Stimulated activated CD4-positive, alpha-beta T cell treated with anti-CD3 and anti-CD28 coated beads, Interleukin-4, amount 100 ng/mL, for 24 hours (primary cell): ENCODE data around the gene GPR78.

Experiments used
- DNase-seq: peaks from one replicate; pipeline ENCODE4 v3.0.0-alpha.2; 2020

The GPR78 gene, protein sequence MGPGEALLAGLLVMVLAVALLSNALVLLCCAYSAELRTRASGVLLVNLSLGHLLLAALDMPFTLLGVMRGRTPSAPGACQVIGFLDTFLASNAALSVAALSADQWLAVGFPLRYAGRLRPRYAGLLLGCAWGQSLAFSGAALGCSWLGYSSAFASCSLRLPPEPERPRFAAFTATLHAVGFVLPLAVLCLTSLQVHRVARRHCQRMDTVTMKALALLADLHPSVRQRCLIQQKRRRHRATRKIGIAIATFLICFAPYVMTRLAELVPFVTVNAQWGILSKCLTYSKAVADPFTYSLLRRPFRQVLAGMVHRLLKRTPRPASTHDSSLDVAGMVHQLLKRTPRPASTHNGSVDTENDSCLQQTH

GRCh38 chr4:8580321-8581093 lies at the start of gene GPR78:
GPR78 (plus strand) TSS chr4:8580392; CDS start chr4:8580983, 591 bp downstream.
- peak; percentile 20 for DNase-seq

DNA sequence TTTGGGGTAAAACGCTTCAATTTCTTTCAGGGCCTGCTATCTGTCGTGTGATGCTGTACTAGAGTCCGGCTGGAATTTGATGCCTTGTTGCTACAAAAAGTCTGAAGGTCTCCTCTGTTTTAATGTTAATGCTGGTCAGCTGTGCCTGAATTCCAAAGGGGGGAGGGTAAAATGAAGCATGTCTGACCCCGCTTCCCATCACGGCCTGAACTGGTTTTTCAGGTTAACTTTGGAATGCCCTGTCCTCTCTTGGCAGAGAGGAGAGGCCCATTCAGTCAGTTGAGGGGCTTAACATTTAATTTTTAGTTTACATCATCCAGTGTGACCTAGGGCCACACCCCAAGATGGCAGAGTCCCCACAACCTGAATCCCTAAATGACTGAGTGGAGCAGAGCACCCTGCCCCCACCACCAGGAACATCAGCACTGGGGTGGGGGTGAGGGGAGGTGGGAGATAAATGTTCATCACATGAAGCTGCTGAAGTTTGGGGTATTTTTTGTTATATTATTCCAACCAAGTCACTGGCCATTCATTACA lies 47.9 kb upstream of the GPR78 start:
- DNase-seq = no peak

GRCh38 chr4:8533274-8533865 lies 46.8 kb upstream of the GPR78 start:
- DNase-seq = no peak

DNA sequence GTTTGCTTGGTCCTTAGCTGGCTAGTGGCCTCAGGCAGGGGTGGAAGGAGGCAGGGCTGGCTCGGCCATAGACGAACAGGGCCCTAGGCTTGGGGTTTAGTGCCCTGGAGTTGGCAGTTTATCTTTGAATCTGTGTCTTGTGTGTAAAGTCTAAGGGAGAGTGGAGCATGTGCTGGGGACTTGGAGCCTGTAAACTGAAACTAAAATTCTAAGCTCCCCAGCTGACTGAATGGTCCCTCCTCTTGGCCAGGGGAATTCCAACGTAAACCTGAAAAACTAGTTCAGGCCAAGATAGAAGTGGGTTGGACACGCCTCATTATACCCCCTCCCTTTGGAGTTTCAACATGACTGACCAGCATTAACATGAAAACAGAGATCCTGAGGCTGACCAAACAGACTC lies 46.1 kb upstream of the GPR78 start:
- DNase-seq = no peak

- DNase-seq = no peak
Measured at GRCh38 chr4:8534611-8535010, 45.6 kb upstream of the GPR78 start.

DNA sequence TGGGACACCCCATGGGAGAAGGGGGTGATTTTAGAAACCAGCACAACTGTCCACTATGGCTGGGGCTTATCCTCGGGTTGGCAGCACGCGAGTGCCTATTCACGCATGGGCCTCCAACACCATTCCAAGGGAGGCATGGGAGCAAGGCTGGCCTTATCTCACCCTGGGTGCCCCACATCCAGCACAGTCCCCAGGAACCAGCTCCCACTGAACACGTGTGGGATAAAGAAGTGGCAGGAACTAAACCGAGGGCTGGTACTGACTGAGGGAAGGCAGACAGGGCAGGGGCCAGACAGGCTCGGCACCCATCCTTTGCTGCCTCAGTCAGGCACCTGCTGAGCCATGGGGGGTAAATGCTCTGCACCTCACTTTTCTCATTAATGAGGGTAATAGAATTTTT lies 43.7 kb upstream of the GPR78 start:
- DNase-seq = no peak

- DNase-seq = no peak
Measured at GRCh38 chr4:8537041-8537461, 43.1 kb upstream of the GPR78 start.

DNA sequence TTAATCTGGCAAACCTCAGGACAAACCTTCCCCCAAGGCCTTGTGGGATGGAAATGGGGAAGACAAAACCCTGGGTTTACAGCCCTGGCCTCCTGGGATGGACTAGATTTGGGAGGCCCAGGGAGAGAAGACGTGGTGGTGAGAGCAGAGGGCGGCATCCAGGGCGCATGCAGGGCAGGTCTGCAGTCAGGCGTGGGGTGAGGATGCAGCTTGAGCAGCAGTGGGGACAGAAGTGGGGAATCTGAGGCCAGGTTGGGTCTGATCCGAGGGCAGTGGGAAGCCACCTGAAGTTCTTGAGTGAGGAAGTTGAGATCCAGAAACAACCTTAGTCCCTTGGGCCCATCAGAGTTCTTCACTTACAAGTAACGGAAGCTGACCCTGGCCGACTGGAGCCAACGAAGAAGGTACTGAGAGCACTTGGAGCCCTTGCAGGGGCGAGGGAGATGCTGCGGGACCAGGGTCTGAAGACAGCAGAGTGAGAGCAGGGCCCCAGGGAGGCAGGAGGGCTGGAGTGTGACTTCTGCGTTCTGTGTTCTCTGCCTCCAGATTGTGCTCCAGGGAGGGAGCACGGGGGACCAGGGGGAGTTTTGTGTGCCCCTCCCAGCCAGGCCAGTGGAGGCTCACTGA lies 42.0 kb upstream of the GPR78 start:
- no peak for DNase-seq

DNA sequence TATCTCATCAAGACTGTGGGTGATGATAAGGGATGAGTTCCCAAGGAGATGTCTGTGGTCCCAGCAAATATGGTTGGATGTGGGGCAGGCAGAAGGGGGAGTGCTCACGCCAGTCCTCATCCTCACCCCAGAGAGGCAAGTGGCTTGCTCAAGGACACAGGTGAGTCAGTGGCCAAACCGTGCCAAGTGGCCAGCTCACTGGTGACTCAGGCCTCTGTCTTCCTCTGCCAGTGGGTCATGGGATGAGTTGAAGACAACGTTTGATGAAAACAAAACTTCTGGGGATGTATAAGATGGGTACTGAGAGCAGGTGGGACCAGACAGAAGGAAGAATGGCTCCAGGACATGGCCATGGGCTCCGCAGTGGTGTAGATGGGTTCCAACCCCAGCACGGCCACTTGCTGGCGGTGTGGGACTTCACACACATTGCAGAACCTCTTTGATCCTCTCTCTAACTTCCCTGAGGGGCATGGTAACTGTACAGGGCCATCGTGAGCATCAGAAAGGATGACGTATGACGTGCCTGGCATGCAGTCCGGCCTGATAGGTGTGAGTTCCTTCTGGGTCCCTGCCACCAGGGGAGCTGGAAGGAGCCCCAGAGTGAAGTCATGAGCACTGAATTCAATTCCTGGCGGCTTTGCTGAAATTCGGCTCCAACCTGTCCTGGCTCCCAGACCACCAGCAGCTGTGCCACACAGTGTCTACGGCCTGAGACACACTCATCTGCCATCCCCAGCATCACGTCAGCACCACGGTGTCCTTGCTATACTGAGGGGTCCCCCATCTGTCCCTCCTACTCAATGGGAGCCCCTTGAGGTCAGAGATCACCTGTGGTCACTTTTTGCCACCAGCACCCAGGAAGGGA lies 41.3 kb upstream of the GPR78 start:
- DNase-seq = no peak

GRCh38 chr4:8539661-8540060 lies 40.5 kb upstream of the GPR78 start:
- peak; percentile 9 for DNase-seq

GRCh38 chr4:8540072-8540471 lies 40.1 kb upstream of the GPR78 start:
- peak; percentile 30 for DNase-seq

DNA sequence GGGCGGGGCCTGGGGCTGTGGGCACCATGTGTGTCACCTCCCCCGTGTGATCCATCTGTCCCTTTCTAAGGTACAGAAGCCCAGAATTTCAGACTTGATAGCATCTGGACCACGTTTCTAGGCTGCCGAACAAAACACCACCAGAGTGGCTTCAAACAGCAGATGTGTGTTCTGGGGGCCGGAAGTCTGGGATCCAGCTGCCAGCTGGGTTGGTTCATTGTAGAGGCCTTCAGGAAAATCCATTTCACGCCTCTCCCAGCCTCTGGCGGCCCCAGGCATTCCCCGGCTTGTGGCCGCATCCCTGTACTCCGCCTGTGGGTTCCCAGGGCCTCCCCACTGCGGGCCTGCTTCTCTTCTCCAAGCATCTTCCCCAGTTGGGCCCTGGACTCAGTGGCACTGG lies 39.6 kb upstream of the GPR78 start:
- DNase-seq = no peak

GRCh38 chr4:8540991-8541390 lies 39.2 kb upstream of the GPR78 start:
- DNase-seq = no peak

DNA sequence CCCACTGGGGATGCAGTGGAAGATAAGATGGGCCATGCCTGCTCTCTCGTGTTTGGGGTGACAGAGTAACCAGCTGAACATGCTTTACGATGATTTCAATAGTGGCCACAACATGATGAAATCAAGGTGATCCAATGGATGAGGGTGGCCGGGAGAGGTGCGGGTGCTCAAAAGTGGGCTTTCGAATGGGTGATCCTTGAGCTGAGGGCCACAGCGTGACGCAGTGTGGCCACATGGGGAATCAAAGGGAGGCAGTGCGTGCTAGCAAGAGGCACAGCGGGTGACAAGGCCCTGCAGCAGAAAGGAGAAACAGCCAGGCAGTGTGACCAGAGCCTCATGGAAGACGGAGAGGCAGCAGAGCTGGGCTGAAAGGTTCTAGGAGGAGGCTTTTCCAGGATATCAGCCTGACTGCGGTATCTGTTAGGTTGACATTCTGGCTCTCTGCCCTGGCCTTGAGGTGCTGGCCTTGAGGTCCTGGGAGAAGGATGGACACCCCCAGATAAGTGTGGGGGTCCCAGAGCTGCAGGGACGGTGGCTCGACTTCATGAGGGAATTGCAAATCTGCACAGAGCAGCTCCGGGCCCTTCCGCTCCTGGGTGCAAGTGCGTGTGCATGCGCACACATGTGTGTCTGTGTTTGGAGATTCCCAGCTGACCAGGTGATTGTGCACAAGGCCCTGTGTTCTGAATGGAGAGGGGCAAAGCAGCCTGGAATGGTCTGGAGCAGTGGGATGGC lies 38.0 kb upstream of the GPR78 start:
- no peak for DNase-seq

- DNase-seq = no peak
Measured at GRCh38 chr4:8542776-8543525, 37.2 kb upstream of the GPR78 start.

- DNase-seq = no peak
Measured at GRCh38 chr4:8543623-8544022, 36.6 kb upstream of the GPR78 start.

- no peak for DNase-seq
Measured at GRCh38 chr4:8544282-8544681, 35.9 kb upstream of the GPR78 start.

GRCh38 chr4:8544741-8545438 lies 35.3 kb upstream of the GPR78 start:
- DNase-seq = no peak

GRCh38 chr4:8545439-8545765 lies 34.8 kb upstream of the GPR78 start:
- DNase-seq = no peak

DNA sequence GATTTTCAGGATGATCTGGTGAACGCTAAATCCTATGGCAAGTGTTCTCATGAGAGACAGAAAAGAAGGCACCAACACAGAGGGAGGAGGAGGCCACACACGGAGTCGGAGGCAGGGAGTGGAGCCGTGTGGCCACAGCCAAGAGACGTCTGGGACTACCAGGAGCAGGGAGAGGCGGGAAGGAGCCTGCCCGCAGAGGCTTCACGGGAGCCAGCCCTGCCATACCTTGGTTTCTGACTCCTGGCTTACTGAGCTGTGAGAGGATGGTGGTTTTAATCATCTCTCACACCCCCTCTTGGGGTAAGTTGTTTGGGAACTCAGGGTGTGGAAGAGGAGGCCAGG lies 33.5 kb upstream of the GPR78 start:
- no peak for DNase-seq
